Chondrocyte (in vitro differentiated cells): ENCODE results near the gene BRAP. TPM values are rescaled to one million over a fixed set of nuclear protein-coding genes. Genes with fewer than 3 reads are reported as not detected.
"Not testable (repeated sequence)": the region's sequence is repeated elsewhere in the genome, so short reads cannot be mapped to it uniquely, and the experiment has no call there.

Experiments
- DNase-seq: peaks from one replicate; pipeline ENCODE4 v3.0.0; 2021; ENCODE audit warnings: mixed read lengths, low spot score
- H3K27ac Mint-ChIP-seq: one replicate; pipeline ENCODE4 v1.8.0; 2021; ENCODE audit warnings: mild to moderate bottlenecking, moderate library complexity, mixed read lengths; ENCODE audit not compliant: unreplicated experiment
- H3K27me3 Mint-ChIP-seq: 2 replicates; pipeline ENCODE4 v1.8.0; 2021; ENCODE audit warnings: low read depth, mixed read lengths
- H3K36me3 Mint-ChIP-seq: 2 replicates; pipeline ENCODE4 v1.8.0; 2021; ENCODE audit warnings: low read depth, mixed read lengths
- H3K4me1 Mint-ChIP-seq: 2 replicates; pipeline ENCODE4 v1.8.0; 2021; ENCODE audit warnings: low read depth, mild to moderate bottlenecking, mixed read lengths
- H3K4me3 Mint-ChIP-seq: one replicate; pipeline ENCODE4 v1.8.0; 2021; ENCODE audit warnings: mild to moderate bottlenecking, moderate library complexity, mixed read lengths; ENCODE audit not compliant: unreplicated experiment
- H3K9me3 Mint-ChIP-seq: 2 replicates; pipeline ENCODE4 v1.8.0; 2021; ENCODE audit warnings: low read depth, mixed read lengths
- CTCF ChIP-seq: fragments of 200-600 bp; sonication (generic); IDR thresholded peaks from 2 replicates; pipeline ENCODE4 v1.5.0; 2021; ENCODE audit warnings: antibody characterized with exemption, mild to moderate bottlenecking, moderate library complexity
- total RNA-seq: library from RNA; stranded (reverse); gene quantifications from 3 replicates; pipeline ENCODE4 v1.2.1, GENCODE V29; 2021

BRAP gene
- total RNA-seq, 1 donor from 2014 or later, result 15.4 TPM

GRCh38 chr12:111728795-111729194 lies 43.0 kb upstream of the BRAP start:
- peaks cover 17% of the 10 kb centered on the region for H3K36me3 Mint-ChIP-seq
- no peaks in the 10 kb centered on the region for H3K27me3 Mint-ChIP-seq
- DNase-seq, result no peak
- peaks cover 2% of the 10 kb centered on the region for H3K4me1 Mint-ChIP-seq
- no peak overlapping the region for H3K27ac Mint-ChIP-seq
- no peaks in the 10 kb centered on the region for H3K9me3 Mint-ChIP-seq
- no peak for TF ChIP-seq CTCF
- no peak overlapping the region for H3K4me3 Mint-ChIP-seq

GRCh38 chr12:111723646-111724360 lies 38.0 kb upstream of the BRAP start:
- not testable (repeated sequence) for H3K9me3 Mint-ChIP-seq, H3K27me3 Mint-ChIP-seq, H3K4me3 Mint-ChIP-seq, DNase-seq, H3K27ac Mint-ChIP-seq, H3K36me3 Mint-ChIP-seq, H3K4me1 Mint-ChIP-seq

GRCh38 chr12:111720457-111720856 lies 34.7 kb upstream of the BRAP start:
- Mint-ChIP-seq H3K4me3 (no peak overlapping the region), H3K9me3 (no peaks in the 10 kb centered on the region), H3K27ac (no peak overlapping the region), H3K4me1 (no peaks in the 10 kb centered on the region), H3K27me3 (no peaks in the 10 kb centered on the region), H3K36me3 (peaks cover 9% of the 10 kb centered on the region)
- TF ChIP-seq CTCF, result no peak
- no peak for DNase-seq

GRCh38 chr12:111719316-111719715 lies 33.6 kb upstream of the BRAP start:
- not testable (repeated sequence) for H3K9me3 Mint-ChIP-seq, H3K27ac Mint-ChIP-seq, H3K36me3 Mint-ChIP-seq, H3K4me1 Mint-ChIP-seq, H3K27me3 Mint-ChIP-seq, H3K4me3 Mint-ChIP-seq, DNase-seq

GRCh38 chr12:111715279-111715678 lies 29.5 kb upstream of the BRAP start:
- no peaks in the 10 kb centered on the region for H3K9me3 Mint-ChIP-seq
- H3K27ac Mint-ChIP-seq, result no peak overlapping the region
- TF ChIP-seq CTCF, result no peak
- no peaks in the 10 kb centered on the region for H3K4me1 Mint-ChIP-seq
- DNase-seq, result no peak
- H3K27me3 Mint-ChIP-seq, result no peaks in the 10 kb centered on the region
- no peak overlapping the region for H3K4me3 Mint-ChIP-seq
- peaks cover 12% of the 10 kb centered on the region for H3K36me3 Mint-ChIP-seq

GRCh38 chr12:111706145-111706544 lies 20.4 kb upstream of the BRAP start:
- DNase-seq, result no peak
- no peak for TF ChIP-seq CTCF
- no peak overlapping the region for H3K27ac Mint-ChIP-seq
- no peaks in the 10 kb centered on the region for H3K4me1 Mint-ChIP-seq
- H3K27me3 Mint-ChIP-seq, result no peaks in the 10 kb centered on the region
- H3K4me3 Mint-ChIP-seq, result no peak overlapping the region
- H3K36me3 Mint-ChIP-seq, result peaks cover 20% of the 10 kb centered on the region
- H3K9me3 Mint-ChIP-seq, result no peaks in the 10 kb centered on the region
